Panc1 (cell line): ENCODE results near the gene TLL2. TPM values are rescaled to one million over a fixed set of nuclear protein-coding genes. Genes with fewer than 3 reads are reported as not detected.

ENCODE experiments used
- ATAC-seq: fragments of 200-7000 bp; cut with Tn5 transposase; 2 replicates; pipeline ENCODE4 v1.9.1; 2020; ENCODE audit warnings: mild to moderate bottlenecking, moderate library complexity
- BruUV-seq: library from RNA; stranded (reverse); fragments of 400-500 nt; replicated peaks from 2 replicates; lab custom pipeline; 2021; lab: Mats Ljungman, UMichigan
- CTCF ChIA-PET: fragments of 300-600 bp; sonication (Branson Sonifier 250); formaldehyde crosslinking; loops from one replicate; lab custom pipeline; 2022; ENCODE audit warnings: antibody characterized with exemption; lab: Charles Lee
- POLR2A ChIA-PET: fragments of 300-600 bp; sonication (Branson Sonifier 250); formaldehyde crosslinking; loops from one replicate; lab custom pipeline; 2022; ENCODE audit warnings: antibody characterized with exemption; lab: Charles Lee
- DNase-seq: peaks from one replicate; pipeline ENCODE4 v3.0.0-alpha.2; 2010; ENCODE audit warnings: low read depth, low spot score
- H3K27ac ChIP-seq: 2 replicates; pipeline ENCODE4 v1.5.1; 2011; ENCODE audit warnings: mild to moderate bottlenecking, low read length, inconsistent platforms
- H3K27me3 ChIP-seq: fragments of 200-500 bp; sonication (Bioruptor generic); 2 replicates; pipeline ENCODE4 v1.6.0; 2014; ENCODE audit warnings: low read length, inconsistent platforms; ENCODE audit not compliant: control insufficient read depth, insufficient read depth
- H3K36me3 ChIP-seq: fragments of 200-500 bp; sonication (Bioruptor generic); 2 replicates; pipeline ENCODE4 v1.5.1; 2014; ENCODE audit warnings: inconsistent platforms, mild to moderate bottlenecking, low read length, moderate library complexity; ENCODE audit not compliant: control insufficient read depth, insufficient read depth
- H3K4me1 ChIP-seq: 2 replicates; pipeline ENCODE4 v1.5.1; 2011; ENCODE audit warnings: inconsistent platforms, mild to moderate bottlenecking, low read length, moderate library complexity; ENCODE audit not compliant: control insufficient read depth, insufficient read depth
- H3K4me3 ChIP-seq, 2 experiments: 2 replicates each; pipeline ENCODE4 v1.5.1; 2011 to 2012; ENCODE audit warnings: low read depth in 2 of 2, low read length in 2 of 2, mild to moderate bottlenecking in 2 of 2, inconsistent platforms in 1 of 2, moderate library complexity in 1 of 2
- H3K9me3 ChIP-seq: fragments of 200-500 bp; sonication (Bioruptor generic); 2 replicates; pipeline ENCODE4 v1.5.1; 2014; ENCODE audit warnings: low read depth, mild to moderate bottlenecking, inconsistent platforms, low read length, moderate library complexity; ENCODE audit not compliant: control insufficient read depth, insufficient read depth
- CTCF ChIP-seq: fragments of 450-650 bp; IDR thresholded peaks from 2 replicates; pipeline ENCODE4 v1.5.1; 2017; ENCODE audit warnings: mild to moderate bottlenecking
- POLR2AphosphoS5 ChIP-seq: IDR thresholded peaks from 2 replicates; pipeline ENCODE4 v1.6.1; 2012; ENCODE audit warnings: mild to moderate bottlenecking, low read depth, low read length, moderate library complexity
- SIN3A ChIP-seq: IDR thresholded peaks from 2 replicates; pipeline ENCODE4 v1.6.1; 2012; ENCODE audit warnings: low read depth, mild to moderate bottlenecking, low read length, moderate library complexity, borderline replicate concordance; ENCODE audit not compliant: insufficient read depth
- TCF7L2 ChIP-seq: IDR thresholded peaks from 2 replicates; pipeline ENCODE4 v1.6.1; 2011; ENCODE audit warnings: mild to moderate bottlenecking, low read depth, low read length, inconsistent platforms
- in situ Hi-C: cut with HindIII; loops from 2 replicates; pipeline ENCODE4 v1.10.0; 2016; ENCODE audit warnings: low sequenced_read_pairs, low pct_unique_long_range_greater_than_20kb
- intact Hi-C: fragments of 100-400 bp; cut with micrococcal nuclease; formaldehyde crosslinking; loops from one replicate; pipeline ENCODE4 v1.10.0; 2022; ENCODE audit not compliant: unreplicated experiment
- total RNA-seq: library from RNA; stranded (reverse); gene quantifications from one replicate; pipeline ENCODE4 v1.2.1, GENCODE V29; 2021; ENCODE audit not compliant: unreplicated experiment
- TF ChIP-seq, protein P1 (sequence below), 2 experiments: IDR thresholded peaks; 2 replicates each; pipeline ENCODE4 v1.6.1; 2011 to 2012; ENCODE audit warnings: low read depth in 2 of 2, control low read depth in 1 of 2, low read length in 1 of 2, mild to moderate bottlenecking in 1 of 2, moderate library complexity in 1 of 2; ENCODE audit not compliant: insufficient read depth in 1 of 2

TLL2 gene
- total RNA-seq, 1 experiment from 2014 or later = 0.64 TPM

GRCh38 chr10:96448558-96448957, 65.2 kb downstream of the TLL2 start:
- intact Hi-C loops = no loop called here
- peaks cover 3% of the 10 kb centered on the region; the same call in 1 of the 2 replicates for H3K27me3 ChIP-seq
- no peaks in the 10 kb centered on the region for H3K36me3 ChIP-seq
- H3K4me3 ChIP-seq = no peak overlapping the region
- ChIA-PET CTCF (no interaction called here), POLR2A (no interaction called here)
- H3K9me3 ChIP-seq = no peaks in the 10 kb centered on the region
- no peak overlapping the region for H3K27ac ChIP-seq
- H3K4me1 ChIP-seq = no peaks in the 10 kb centered on the region; the same call in 1 of the 2 replicates
- in situ Hi-C loops = no loop called here
- no TSS peak for BruUV-seq
- TF ChIP-seq CTCF (no peak), TCF7L2 (no peak), SIN3A (no peak), POLR2AphosphoS5 (no peak)
- TF ChIP-seq, protein P1, sequence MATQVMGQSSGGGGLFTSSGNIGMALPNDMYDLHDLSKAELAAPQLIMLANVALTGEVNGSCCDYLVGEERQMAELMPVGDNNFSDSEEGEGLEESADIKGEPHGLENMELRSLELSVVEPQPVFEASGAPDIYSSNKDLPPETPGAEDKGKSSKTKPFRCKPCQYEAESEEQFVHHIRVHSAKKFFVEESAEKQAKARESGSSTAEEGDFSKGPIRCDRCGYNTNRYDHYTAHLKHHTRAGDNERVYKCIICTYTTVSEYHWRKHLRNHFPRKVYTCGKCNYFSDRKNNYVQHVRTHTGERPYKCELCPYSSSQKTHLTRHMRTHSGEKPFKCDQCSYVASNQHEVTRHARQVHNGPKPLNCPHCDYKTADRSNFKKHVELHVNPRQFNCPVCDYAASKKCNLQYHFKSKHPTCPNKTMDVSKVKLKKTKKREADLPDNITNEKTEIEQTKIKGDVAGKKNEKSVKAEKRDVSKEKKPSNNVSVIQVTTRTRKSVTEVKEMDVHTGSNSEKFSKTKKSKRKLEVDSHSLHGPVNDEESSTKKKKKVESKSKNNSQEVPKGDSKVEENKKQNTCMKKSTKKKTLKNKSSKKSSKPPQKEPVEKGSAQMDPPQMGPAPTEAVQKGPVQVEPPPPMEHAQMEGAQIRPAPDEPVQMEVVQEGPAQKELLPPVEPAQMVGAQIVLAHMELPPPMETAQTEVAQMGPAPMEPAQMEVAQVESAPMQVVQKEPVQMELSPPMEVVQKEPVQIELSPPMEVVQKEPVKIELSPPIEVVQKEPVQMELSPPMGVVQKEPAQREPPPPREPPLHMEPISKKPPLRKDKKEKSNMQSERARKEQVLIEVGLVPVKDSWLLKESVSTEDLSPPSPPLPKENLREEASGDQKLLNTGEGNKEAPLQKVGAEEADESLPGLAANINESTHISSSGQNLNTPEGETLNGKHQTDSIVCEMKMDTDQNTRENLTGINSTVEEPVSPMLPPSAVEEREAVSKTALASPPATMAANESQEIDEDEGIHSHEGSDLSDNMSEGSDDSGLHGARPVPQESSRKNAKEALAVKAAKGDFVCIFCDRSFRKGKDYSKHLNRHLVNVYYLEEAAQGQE (IDR thresholded peaks at IDR 0.05; ENCODE audit: insufficient read depth in 1 of 2, low read depth in 2 of 2, low read length in 1 of 2) = no peak
- no peak for ATAC-seq
- DNase-seq = no peak

DNA sequence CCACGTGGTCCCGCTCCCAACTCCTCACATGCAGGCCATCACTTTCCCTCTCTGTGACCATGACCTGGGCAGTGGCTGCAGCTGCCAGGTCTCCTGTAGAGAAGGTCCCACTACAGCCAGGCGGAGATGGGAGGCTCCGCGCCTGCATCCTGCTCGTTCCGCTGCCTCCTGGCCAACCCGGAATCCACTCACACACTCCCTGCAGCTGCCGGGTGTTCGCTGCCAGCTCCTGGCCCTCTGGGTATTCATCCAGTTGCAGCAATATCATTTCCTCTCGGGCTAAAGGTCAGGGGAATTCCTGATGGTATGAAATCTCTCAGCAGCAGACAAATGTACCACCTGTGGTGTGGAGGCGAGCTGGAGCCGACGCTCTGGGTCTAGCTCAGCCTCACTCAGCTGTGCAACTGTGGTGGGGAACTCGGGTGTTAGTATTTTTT, 65.7 kb downstream of the TLL2 start:
- no peaks in the 10 kb centered on the region for H3K9me3 ChIP-seq
- ChIA-PET CTCF (no interaction called here), POLR2A (no interaction called here)
- intact Hi-C loops (no loop called here), in situ Hi-C loops (no loop called here)
- TF ChIP-seq CTCF (no peak), TCF7L2 (no peak), SIN3A (no peak), POLR2AphosphoS5 (no peak)
- TF ChIP-seq, protein P1 (IDR thresholded peaks at IDR 0.05; ENCODE audit: insufficient read depth in 1 of 2, low read depth in 2 of 2, low read length in 1 of 2) = no peak
- no peak overlapping the region for H3K27ac ChIP-seq
- peaks cover 3% of the 10 kb centered on the region; the same call in 1 of the 2 replicates for H3K27me3 ChIP-seq
- no peaks in the 10 kb centered on the region for H3K36me3 ChIP-seq
- no TSS peak for BruUV-seq
- DNase-seq = no peak
- H3K4me1 ChIP-seq = no peaks in the 10 kb centered on the region; the same call in 1 of the 2 replicates
- peak; percentile 57; the same call in 1 of the 2 replicates for ATAC-seq
- H3K4me3 ChIP-seq = no peak overlapping the region
